Measurements from ENCODE around the gene PLAAT5.

Gene PLAAT5

GRCh38 chr11:63511048-63511748 is 20.2 kb upstream of the PLAAT5 start:
- no peak for DNase-seq

GRCh38 chr11:63510360-63511047 is 19.5 kb upstream of the PLAAT5 start:
- DNase-seq, result peak; percentile 50

GRCh38 chr11:63508745-63509144 is 17.8 kb upstream of the PLAAT5 start:
- DNase-seq, result no peak

- no peak for DNase-seq
Measured at GRCh38 chr11:63508009-63508408, 17.0 kb upstream of the PLAAT5 start.

GRCh38 chr11:63507511-63507910 is 16.5 kb upstream of the PLAAT5 start:
- DNase-seq, result no peak

- DNase-seq, result no peak
Measured at GRCh38 chr11:63506876-63507275, 15.9 kb upstream of the PLAAT5 start.

- peak; percentile 51 for DNase-seq
Measured at GRCh38 chr11:63505857-63506528, 15.0 kb upstream of the PLAAT5 start, which contains the start of gene LGALS12. Gene LGALS12 (plus strand): TSS chr11:63506084. CDS start chr11:63506459, 375 bp downstream.

- no peak for DNase-seq
Measured at GRCh38 chr11:63504933-63505586, 14.1 kb upstream of the PLAAT5 start.

- DNase-seq, result no peak
Measured at GRCh38 chr11:63504054-63504453, 13.1 kb upstream of the PLAAT5 start.

GRCh38 chr11:63503492-63503891 is 12.5 kb upstream of the PLAAT5 start:
- DNase-seq, result no peak

GRCh38 chr11:63502252-63502820 is 11.4 kb upstream of the PLAAT5 start:
- no peak for DNase-seq

GRCh38 chr11:63501236-63501635 is 10.3 kb upstream of the PLAAT5 start:
- no peak for DNase-seq

GRCh38 chr11:63499874-63500273 is 8.9 kb upstream of the PLAAT5 start:
- no peak for DNase-seq

- DNase-seq, result no peak
Measured at GRCh38 chr11:63494975-63495374, 4.0 kb upstream of the PLAAT5 start.

- no peak for DNase-seq
Measured at GRCh38 chr11:63493127-63493526, 2.2 kb upstream of the PLAAT5 start.

- DNase-seq, result no peak
Measured at GRCh38 chr11:63492441-63492840, 1.5 kb upstream of the PLAAT5 start.

- peak; percentile 94 for DNase-seq
Measured at GRCh38 chr11:63491636-63492372, 837 bp upstream of the PLAAT5 start.

GRCh38 chr11:63491240-63491587 is 247 bp upstream of the PLAAT5 start:
- no peak for DNase-seq

GRCh38 chr11:63489879-63490278 is 1.1 kb downstream of the PLAAT5 start:
- DNase-seq, result no peak

- DNase-seq, result no peak
Measured at GRCh38 chr11:63488789-63489188, 2.2 kb downstream of the PLAAT5 start.

- no peak for DNase-seq
Measured at GRCh38 chr11:63485777-63486176, 5.2 kb downstream of the PLAAT5 start.

- no peak for DNase-seq
Measured at GRCh38 chr11:63480039-63480438, 10.9 kb downstream of the PLAAT5 start.

All from NCI-H226 (cell line).